GM11168 (cell line): ENCODE data around the gene AGPAT3.
"Not testable (repeated sequence)": the region's sequence is repeated elsewhere in the genome, so short reads cannot be mapped to it uniquely, and the experiment has no call there.

ENCODE experiments used
- in situ Hi-C: fragments of 300-500 bp; cut with MboI; formaldehyde crosslinking; loops from one replicate; pipeline ENCODE4 v1.12.0; 2022; ENCODE audit warnings: low sequenced_read_pairs; ENCODE audit not compliant: unreplicated experiment

The AGPAT3 gene

DNA sequence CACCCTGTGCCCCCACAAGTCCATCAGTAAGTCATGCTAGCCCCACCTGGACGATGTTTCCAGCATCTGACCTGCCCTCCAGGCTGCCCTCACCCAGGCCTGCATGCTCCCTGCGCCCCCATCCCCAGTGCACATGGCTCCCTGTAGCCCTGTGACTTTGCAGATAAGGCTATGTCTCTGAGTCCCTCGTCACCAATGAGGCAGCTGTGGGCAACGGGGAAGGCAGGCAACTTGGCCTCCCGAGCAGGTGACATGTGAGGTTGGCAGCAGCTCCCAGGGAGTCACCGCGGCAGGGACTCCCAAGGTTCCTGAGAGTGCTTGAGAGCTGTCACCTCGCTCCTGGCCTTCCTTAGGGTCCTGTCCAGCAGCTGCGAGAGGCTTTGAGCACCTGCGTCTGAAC lies 32.4 kb upstream of the AGPAT3 start:
- in situ Hi-C loops: no loop called here

GRCh38 chr21:43834146-43834905 lies 30.7 kb upstream of the AGPAT3 start:
- in situ Hi-C loops: no loop called here

- in situ Hi-C loops: no loop called here
Observed at GRCh38 chr21:43835050-43835449, 30.0 kb upstream of the AGPAT3 start.

- in situ Hi-C loops: no loop called here
Observed at GRCh38 chr21:43835861-43836260, 29.2 kb upstream of the AGPAT3 start.

DNA sequence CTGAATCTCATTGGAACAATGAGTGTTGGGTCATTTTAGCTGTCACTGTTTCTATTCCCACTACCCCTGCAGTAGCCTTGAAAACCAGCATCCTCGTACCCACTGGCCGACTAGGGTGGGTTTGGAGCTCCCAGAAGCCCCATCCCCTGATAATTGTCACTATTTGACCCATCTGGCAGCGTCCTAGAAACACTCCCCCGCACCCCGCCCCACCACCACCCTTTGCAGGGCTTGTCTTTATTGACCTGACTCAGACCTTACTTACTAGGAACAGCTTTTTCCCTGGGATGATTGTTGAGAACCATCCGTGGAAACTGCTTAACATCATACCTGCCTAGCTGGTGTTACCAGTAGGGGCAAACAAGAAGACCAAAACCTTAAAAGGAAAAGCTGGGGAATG lies 28.4 kb upstream of the AGPAT3 start:
- in situ Hi-C loops: no loop called here

DNA sequence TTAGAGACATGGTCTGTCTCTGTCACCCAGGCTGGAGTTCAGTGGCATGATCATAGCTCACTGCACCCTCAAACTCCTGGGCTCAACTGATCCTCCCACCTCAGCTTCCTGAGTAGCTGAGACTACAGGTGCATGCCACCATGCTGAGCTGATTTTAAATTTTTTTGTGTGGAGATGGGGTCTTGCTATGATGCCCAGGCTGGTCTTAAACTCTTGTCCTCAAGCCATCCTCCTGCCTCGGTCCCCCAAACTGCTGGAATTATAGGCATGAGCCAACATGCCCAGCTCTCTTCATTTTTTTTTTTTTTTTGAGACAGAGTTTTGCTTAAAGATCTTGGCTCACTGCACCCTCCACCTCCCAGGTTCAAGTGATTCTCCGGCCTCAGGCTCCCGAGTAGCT lies 24.8 kb upstream of the AGPAT3 start:
- in situ Hi-C loops: no loop called here

DNA sequence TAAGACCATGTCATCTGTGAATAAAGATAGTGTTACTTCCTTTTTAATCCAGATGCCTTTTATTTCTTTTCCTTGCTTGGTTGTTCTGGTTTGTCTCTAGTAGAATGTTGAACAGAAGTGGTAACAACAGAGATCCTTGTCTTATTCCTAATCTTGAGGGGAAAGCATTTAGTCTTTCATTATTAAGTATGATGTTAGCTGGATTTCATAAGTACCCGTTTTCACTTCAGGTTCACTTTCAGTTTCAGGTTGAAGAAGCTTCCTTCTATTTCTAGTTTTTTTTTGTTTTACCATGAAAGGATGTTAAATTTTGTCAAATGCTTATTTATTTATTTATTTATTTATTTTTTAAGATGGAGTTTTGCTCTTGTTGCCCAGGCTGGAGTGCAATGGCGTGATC lies 22.3 kb upstream of the AGPAT3 start:
- in situ Hi-C loops: no loop called here

GRCh38 chr21:43844906-43845305 lies 20.1 kb upstream of the AGPAT3 start:
- in situ Hi-C loops: not testable (repeated sequence)

- in situ Hi-C loops: no loop called here
Observed at GRCh38 chr21:43845386-43845785, 19.6 kb upstream of the AGPAT3 start.

DNA sequence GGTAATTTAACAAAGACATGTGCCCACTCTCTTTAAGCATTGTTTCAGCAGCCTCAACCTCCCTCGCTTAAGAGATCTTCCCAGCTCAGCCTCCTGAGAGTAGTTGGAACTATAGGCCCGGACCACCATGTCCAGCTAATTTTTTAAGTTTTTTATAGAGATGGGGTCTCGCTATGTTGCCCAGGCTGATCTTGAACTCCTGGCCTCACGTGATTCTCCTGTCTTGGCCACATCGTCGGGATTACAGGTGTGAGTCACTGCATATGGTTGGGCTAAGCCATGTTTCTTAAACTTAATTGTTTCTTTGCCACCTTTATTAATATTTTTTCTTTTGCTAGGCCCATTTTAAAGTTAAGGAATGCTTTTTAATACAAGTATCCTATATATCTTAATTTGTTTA lies 18.6 kb upstream of the AGPAT3 start:
- in situ Hi-C loops: no loop called here

DNA sequence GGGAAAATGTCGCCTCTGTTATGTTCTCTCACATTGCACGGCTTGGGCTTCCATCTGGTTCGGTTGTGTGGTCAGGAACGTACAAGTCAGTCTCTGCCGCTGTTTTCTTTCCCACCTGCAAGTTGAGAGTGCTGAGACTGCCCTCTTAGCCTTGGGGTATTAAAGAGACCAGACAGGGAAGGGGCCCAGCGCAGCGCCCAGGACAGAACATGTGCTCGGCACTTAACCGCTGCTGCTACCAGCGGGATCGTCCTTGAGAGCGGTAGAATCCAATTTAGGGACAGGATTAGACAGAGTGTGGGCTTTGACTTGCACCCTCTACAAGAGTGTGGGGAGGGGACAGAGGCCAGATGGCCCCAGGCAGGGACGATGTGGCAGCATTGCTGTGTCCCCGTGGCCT lies 17.7 kb upstream of the AGPAT3 start:
- in situ Hi-C loops: no loop called here

DNA sequence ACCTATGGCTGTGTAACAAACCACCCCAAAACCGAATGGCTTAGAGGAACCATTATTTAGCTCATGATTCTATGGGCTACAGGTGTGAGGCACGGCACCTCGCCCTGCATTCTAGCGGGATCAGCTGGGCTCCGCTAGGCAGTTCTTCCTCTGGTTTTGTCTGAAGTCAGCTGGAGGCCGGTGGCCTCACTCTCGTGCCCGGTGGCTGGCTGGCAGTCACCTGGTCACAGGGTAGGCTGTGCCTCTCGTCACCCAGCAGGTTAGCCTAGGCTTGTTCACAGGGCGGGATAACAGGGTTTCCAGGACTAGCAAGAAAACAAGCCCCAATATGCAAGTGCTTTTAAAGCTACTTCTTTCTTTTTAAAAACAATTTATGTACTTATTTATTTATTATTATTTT lies 16.3 kb upstream of the AGPAT3 start:
- in situ Hi-C loops: no loop called here

DNA sequence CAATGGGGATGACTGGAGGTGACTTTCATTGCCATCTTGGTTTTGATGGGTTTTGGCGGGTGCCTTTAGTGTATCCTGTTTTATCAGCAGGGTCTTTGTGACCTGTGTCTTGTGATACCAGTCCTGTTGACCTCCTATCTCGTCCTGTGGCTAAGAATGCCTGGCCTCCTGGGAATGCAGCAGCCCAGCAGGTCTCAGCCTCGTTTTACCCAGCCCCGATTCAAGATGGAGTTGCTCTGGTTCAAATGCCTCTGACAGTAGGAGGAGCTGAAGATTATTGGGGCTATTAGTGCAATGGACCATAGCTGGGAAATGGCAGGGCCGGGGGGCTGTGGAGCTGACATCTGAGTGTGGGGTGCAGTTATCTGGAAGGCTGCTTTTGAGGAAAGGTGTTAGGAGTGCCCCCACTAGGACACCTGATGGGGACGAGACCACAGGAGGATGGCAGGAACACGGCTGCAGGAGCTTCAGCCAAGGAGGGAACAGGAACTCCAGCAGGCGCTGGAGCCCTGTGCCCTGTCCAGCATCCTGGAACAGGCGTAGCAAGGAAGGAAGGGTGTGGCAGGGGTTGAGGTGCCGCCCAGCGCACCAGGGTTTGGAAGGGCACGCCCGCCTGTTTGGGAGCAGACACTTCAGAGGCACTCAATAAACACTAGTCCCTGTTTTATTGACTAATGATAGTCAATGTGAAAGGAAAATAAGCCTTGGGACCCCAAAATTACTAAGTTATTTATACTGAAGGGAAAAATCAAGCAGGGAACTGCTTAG lies 15.3 kb upstream of the AGPAT3 start:
- in situ Hi-C loops: no loop called here

DNA sequence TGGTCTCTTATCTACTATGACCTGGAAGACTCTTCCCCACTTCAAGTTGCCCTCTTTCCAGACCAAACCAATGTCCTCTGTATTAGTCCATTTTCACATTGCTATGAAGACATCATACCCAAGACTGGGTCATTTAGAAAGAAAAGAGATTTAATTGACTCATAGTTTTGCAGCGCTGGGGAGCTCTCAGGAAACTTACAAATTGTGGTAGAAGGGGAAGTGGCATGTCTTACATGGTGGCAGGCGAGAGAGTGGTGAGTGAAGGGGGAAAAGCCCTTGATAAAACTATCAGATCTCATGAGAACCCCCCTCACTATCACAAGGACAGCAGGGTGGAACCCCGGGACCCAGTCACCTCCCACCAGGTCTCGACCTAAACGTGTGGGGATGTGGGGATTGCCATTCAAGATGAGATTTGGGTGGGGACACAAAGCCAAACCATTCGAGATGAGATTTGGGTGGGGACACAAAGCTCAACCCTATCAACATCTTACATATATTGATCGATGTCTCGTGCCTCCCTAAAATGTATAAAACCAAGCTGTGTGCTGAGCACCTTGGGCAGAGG lies 14.2 kb upstream of the AGPAT3 start:
- in situ Hi-C loops: no loop called here

- in situ Hi-C loops: no loop called here
Observed at GRCh38 chr21:43851593-43851992, 13.4 kb upstream of the AGPAT3 start.

DNA sequence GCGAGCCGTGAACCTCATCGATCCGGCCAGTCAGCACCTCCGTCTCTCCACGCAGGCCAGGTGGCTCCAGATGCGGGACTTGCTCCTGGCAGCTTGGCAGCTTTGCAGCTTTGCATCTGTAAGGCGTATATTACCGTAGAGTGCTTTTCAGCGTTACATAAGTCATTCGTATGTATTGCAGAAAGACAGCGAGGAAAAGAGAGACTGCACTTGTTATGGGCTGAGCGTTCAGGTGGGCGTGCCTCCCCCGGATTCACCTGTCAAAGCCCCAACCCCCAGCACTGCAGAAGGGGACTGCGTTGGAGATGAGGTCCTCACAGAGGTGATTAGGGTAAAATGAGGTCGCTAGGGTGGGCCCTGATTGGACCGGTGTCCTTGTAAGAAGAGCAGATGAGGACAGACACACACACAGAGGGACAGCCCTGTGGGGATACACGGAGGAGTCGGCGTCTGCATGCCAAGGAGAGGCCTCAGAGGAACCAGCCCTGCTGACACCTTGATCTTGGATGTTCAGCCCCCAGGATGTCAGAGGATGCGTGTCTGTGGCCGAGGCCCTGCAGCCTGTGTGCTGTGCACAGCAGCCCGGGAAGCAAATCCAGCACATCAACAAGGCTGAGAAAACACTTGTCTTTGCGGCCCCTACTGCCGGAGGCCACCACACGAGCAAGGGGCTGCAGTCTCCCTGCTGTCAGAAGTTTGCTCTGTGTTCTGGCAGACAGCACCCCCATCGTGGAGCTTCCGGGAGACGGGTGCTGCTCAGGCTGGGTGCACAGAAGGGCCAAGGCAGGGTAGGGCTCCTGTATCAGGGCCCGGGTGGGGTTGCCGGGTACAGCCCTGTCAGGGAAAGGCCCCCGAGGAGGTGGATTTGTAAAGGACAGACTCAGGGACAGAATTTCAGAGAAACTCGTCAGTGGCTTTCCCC lies 10.9 kb upstream of the AGPAT3 start:
- in situ Hi-C loops: no loop called here

DNA sequence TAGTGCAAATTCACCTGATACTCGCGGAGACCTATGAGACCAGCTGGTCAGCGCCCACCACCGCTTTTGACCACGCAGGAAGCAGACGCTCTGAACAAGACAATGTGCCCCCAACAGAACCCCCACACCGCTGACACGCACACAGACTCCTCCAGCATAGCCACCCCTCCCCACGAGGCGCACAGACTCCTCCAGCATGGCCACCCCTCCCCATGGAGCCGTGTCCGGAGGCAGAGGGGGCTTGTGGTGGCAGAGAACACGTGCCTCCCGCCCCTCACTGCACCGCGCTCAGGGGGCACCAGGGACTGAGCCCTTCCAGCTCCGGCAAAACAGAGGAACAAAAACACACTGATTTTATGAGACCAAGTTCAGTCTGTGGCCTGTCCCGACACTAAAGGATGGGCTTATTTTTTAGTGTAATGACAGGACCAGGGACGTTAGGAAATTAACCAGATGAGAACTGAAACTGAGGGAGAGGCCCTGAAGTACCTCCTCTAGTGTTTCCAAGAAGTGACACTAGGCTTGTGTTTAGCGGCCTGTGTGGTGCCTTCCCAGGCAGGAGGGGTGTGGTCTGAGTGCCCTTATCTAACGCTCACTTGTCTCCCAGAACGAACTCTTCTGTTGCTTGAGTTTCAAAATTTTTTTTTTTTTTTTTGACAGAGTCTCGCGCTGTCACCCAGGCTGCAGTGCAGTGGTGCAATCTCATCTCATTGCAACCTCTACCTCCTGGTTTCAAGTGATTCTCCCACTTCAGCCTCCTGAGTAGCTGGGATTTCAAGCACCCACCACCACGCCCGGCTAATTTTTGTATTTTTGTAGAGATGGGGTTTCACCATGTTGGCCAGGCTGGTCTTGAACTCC lies 10.0 kb upstream of the AGPAT3 start:
- in situ Hi-C loops: no loop called here

- in situ Hi-C loops: no loop called here
Observed at GRCh38 chr21:43855955-43856354, 9.1 kb upstream of the AGPAT3 start.

DNA sequence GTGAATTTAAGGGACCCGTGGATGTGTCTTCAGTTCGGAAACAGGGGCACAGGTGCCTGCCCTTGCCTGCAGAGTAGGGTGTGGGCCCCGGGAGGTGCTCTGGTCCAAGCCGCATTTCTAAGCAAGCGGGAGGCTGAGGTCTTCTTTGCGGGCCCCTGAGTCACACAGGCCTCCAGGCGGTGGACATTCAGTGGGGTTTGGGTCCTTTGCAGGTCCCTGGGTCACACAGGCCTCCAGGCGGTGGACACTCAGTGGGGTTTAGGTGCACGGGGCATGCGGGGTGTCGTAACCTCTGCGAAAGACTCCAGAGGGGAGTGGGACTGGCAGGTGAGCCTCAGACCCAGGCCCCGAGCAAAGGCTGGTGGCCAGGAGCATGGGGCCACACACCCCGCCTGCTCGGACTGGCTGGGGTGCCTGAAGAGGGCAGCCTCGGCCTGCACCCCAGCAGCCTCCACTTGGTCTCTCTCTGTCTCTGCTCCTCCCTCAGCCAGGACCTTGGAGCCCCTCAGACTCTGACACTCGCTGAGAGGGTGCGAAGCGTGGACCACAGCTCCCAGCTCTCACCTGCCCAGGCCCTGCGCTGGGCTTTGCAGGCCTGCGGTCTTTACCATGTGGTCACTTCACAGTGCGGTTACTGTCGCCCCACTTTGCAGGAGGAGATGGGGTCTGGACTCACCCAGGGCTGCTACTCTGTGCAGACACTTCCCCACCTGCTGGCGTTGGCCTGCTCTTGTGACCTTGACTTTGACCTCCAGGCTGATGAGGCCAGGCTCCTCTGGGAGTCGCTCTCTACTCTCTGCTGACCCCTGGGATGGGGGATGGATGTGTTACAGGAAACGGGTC lies 6.0 kb upstream of the AGPAT3 start:
- in situ Hi-C loops: no loop called here
